Liver (tissue), 9 donors: Measurements from ENCODE around the gene SSRP1. TPM values are rescaled to one million over a fixed set of nuclear protein-coding genes. Genes with fewer than 3 reads are reported as not detected.
"Not testable (repeated sequence)": the region's sequence is repeated elsewhere in the genome, so short reads cannot be mapped to it uniquely, and the experiment has no call there.

Experiments
- DNase-seq: peaks from one replicate; pipeline ENCODE4 v3.0.0-alpha.2; 2017; ENCODE audit warnings: low spot score
- H3K27ac ChIP-seq, 2 donors: one replicate each; pipeline ENCODE4 v1.7.0; 2013; ENCODE audit warnings: inconsistent platforms in 2 of 2, low read length in 2 of 2, control low read depth in 1 of 2, low read depth in 1 of 2, mild to moderate bottlenecking in 1 of 2
- H3K27me3 ChIP-seq, 4 donors: one replicate each; pipeline versions ENCODE4 v1.6.1 to v1.7.0; 2013; ENCODE audit warnings: low read length in 3 of 4, inconsistent platforms in 1 of 4, mild to moderate bottlenecking in 1 of 4, moderate library complexity in 1 of 4; ENCODE audit not compliant: control insufficient read depth in 4 of 4, insufficient read depth in 4 of 4
- H3K36me3 ChIP-seq, 4 donors: one replicate each; pipeline versions ENCODE4 v1.6.1 to v1.7.0; 2013; ENCODE audit warnings: low read length in 3 of 4, mild to moderate bottlenecking in 3 of 4, low read depth in 1 of 4, moderate library complexity in 1 of 4; ENCODE audit not compliant: control insufficient read depth in 4 of 4, insufficient read depth in 3 of 4
- H3K4me1 ChIP-seq, 4 donors: one replicate each; pipeline versions ENCODE4 v1.6.1 to v1.7.0; 2013; ENCODE audit warnings: low read length in 3 of 4, mild to moderate bottlenecking in 3 of 4, moderate library complexity in 1 of 4; ENCODE audit not compliant: control insufficient read depth in 4 of 4, insufficient read depth in 4 of 4
- H3K4me3 ChIP-seq, 3 donors: one replicate each; pipeline versions ENCODE4 v1.6.1 to v1.7.0; 2013; ENCODE audit warnings: low read length in 3 of 3, control low read depth in 1 of 3, low read depth in 1 of 3, mild to moderate bottlenecking in 1 of 3
- H3K9ac ChIP-seq, 2 donors: one replicate each; pipeline ENCODE4 v1.7.0; 2013; ENCODE audit warnings: low read length in 2 of 2, mild to moderate bottlenecking in 2 of 2, moderate library complexity in 2 of 2, control low read depth in 1 of 2, low read depth in 1 of 2
- H3K9me3 ChIP-seq, 4 donors: one replicate each; pipeline versions ENCODE4 v1.6.1 to v1.7.0; 2013; ENCODE audit warnings: low read length in 3 of 4; ENCODE audit not compliant: control insufficient read depth in 4 of 4
- EGR1 ChIP-seq, 2 donors: IDR thresholded peaks; 2 replicates each; pipeline ENCODE4 v1.6.1; 2016 to 2018; ENCODE audit warnings: antibody characterized with exemption in 2 of 2, low read depth in 2 of 2
- FOXA1 ChIP-seq: IDR thresholded peaks from 2 replicates; pipeline ENCODE4 v1.6.1; 2016; ENCODE audit warnings: antibody characterized with exemption
- FOXA2 ChIP-seq: IDR thresholded peaks from 2 replicates; pipeline ENCODE4 v1.6.1; 2016; ENCODE audit warnings: antibody characterized with exemption
- GABPA ChIP-seq, 2 donors: IDR thresholded peaks in 1 of 2; conservative IDR thresholded peaks in 1 of 2; 2 replicates each; pipeline ENCODE4 v1.6.1; 2016; ENCODE audit warnings: antibody characterized with exemption in 2 of 2, mild to moderate bottlenecking in 1 of 2, moderate library complexity in 1 of 2
- HNF4A ChIP-seq, 2 donors: conservative IDR thresholded peaks; 2 replicates each; pipeline ENCODE4 v1.6.1; 2016; ENCODE audit warnings: antibody characterized with exemption in 2 of 2, mild to moderate bottlenecking in 2 of 2
- HNF4G ChIP-seq: IDR thresholded peaks from 2 replicates; pipeline ENCODE4 v1.6.1; 2016; ENCODE audit warnings: antibody characterized with exemption
- JUND ChIP-seq, 2 donors: IDR thresholded peaks; 2 replicates each; pipeline ENCODE4 v1.6.1; 2016; ENCODE audit warnings: antibody characterized with exemption in 2 of 2
- MAX ChIP-seq: IDR thresholded peaks from 2 replicates; pipeline ENCODE4 v1.6.1; 2016; ENCODE audit warnings: antibody characterized with exemption
- NR2F2 ChIP-seq: IDR thresholded peaks from 2 replicates; pipeline ENCODE4 v1.6.1; 2016; ENCODE audit warnings: antibody characterized with exemption
- RAD21 ChIP-seq, 2 donors: IDR thresholded peaks; 2 replicates each; pipeline ENCODE4 v1.6.1; 2016; ENCODE audit warnings: antibody characterized with exemption in 2 of 2, mild to moderate bottlenecking in 2 of 2
- SP1 ChIP-seq: IDR thresholded peaks from 2 replicates; pipeline ENCODE4 v1.6.1; 2018; ENCODE audit warnings: antibody characterized with exemption, mild to moderate bottlenecking
- TAF1 ChIP-seq: conservative IDR thresholded peaks from 2 replicates; pipeline ENCODE4 v1.6.1; 2016; ENCODE audit warnings: antibody characterized with exemption, mild to moderate bottlenecking
- YY1 ChIP-seq: IDR thresholded peaks from 2 replicates; pipeline ENCODE4 v1.6.1; 2016; ENCODE audit warnings: antibody characterized with exemption, mild to moderate bottlenecking
- WGBS: extraction: QIAGEN DNeasy Blood & Tissue Kit; methylation state at CpG from one replicate; pipeline ENCODE4 v1.1.7; 2013; 5-methylcytosine and 5-hydroxymethylcytosine counted together
- polyA plus RNA-seq, 2 donors: library from polyadenylated mRNA; stranded (reverse) in 1 of 2; unstranded in 1 of 2; fragments of 200-250 nt in 1 of 2; fragments of >200 nt in 1 of 2; fragmentation: Nextera tagmentation in 1 of 2; extraction: Ambion mirVana in 1 of 2; gene quantifications; one replicate each; pipeline versions ENCODE4 v1.2.1 to v1.2.3, GENCODE V29; 2013 to 2015
- total RNA-seq, 2 donors: library from RNA; depleted of rRNA; stranded (reverse); fragments of >200 nt; gene quantifications; one replicate each; pipeline ENCODE4 v1.2.3, GENCODE V29; 2014
- TF ChIP-seq, protein P1 (sequence below): IDR thresholded peaks from 2 replicates; pipeline ENCODE4 v1.6.1; 2016; ENCODE audit warnings: antibody characterized with exemption
- TF ChIP-seq, protein P2 (sequence below): fragments of 150-350 bp; IDR thresholded peaks from 2 replicates; pipeline ENCODE4 v1.5.1; 2017; ENCODE audit warnings: improper control_type of control experiment, low read depth, low read length; ENCODE audit not compliant: missing input control
- TF ChIP-seq, protein P3 (sequence below): IDR thresholded peaks from 2 replicates; pipeline ENCODE4 v1.6.1; 2016; ENCODE audit warnings: antibody characterized with exemption
- TF ChIP-seq, protein P4 (sequence below): IDR thresholded peaks from 2 replicates; pipeline ENCODE4 v1.6.1; 2016; ENCODE audit warnings: antibody characterized with exemption, mild to moderate bottlenecking
- donor health status: healthy.
- donor health status: healthy.
- donor health status: healthy.
- donor health status: healthy.
- donor health status: healthy.

Gene SSRP1
- total and polyA plus RNA-seq, 4 donors: 13.9 to 45.3 (median 28.4) TPM

DNA sequence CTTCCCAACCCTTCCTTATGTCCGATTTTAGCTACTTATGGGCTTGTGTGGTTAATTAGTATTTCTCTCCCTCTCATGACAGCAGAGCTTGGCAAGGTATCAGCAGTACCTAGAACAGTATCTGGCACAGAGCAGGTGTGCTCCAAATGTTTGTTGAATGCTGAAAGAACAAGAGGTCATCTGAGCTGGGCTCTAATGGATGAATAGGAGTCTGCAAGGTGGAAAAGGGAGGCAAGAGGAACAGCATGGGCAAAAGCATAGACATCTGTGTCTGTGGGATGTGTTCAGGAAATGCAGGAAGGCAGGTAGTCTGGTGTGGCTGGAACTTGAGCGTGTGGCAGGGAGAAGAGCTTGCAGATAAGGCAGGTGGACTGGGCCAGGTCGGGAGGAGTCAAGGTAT lies 26.2 kb upstream of the SSRP1 start:
- no peaks in the 10 kb centered on the region for H3K4me1 ChIP-seq
- TF ChIP-seq FOXA1 (no peak), YY1 (no peak), HNF4A (conservative IDR thresholded peaks at IDR 0.05) (no peak), FOXA2 (no peak), NR2F2 (no peak), HNF4G (no peak)
- TF ChIP-seq, protein P1, sequence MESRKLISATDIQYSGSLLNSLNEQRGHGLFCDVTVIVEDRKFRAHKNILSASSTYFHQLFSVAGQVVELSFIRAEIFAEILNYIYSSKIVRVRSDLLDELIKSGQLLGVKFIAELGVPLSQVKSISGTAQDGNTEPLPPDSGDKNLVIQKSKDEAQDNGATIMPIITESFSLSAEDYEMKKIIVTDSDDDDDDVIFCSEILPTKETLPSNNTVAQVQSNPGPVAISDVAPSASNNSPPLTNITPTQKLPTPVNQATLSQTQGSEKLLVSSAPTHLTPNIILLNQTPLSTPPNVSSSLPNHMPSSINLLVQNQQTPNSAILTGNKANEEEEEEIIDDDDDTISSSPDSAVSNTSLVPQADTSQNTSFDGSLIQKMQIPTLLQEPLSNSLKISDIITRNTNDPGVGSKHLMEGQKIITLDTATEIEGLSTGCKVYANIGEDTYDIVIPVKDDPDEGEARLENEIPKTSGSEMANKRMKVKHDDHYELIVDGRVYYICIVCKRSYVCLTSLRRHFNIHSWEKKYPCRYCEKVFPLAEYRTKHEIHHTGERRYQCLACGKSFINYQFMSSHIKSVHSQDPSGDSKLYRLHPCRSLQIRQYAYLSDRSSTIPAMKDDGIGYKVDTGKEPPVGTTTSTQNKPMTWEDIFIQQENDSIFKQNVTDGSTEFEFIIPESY: no peak
- TF ChIP-seq, protein P2, sequence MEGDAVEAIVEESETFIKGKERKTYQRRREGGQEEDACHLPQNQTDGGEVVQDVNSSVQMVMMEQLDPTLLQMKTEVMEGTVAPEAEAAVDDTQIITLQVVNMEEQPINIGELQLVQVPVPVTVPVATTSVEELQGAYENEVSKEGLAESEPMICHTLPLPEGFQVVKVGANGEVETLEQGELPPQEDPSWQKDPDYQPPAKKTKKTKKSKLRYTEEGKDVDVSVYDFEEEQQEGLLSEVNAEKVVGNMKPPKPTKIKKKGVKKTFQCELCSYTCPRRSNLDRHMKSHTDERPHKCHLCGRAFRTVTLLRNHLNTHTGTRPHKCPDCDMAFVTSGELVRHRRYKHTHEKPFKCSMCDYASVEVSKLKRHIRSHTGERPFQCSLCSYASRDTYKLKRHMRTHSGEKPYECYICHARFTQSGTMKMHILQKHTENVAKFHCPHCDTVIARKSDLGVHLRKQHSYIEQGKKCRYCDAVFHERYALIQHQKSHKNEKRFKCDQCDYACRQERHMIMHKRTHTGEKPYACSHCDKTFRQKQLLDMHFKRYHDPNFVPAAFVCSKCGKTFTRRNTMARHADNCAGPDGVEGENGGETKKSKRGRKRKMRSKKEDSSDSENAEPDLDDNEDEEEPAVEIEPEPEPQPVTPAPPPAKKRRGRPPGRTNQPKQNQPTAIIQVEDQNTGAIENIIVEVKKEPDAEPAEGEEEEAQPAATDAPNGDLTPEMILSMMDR: no peak
- TF ChIP-seq, protein P3, sequence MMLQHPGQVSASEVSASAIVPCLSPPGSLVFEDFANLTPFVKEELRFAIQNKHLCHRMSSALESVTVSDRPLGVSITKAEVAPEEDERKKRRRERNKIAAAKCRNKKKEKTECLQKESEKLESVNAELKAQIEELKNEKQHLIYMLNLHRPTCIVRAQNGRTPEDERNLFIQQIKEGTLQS: no peak
- DNase-seq: no peak
- no peak overlapping the region for H3K4me3 ChIP-seq
- H3K27ac ChIP-seq: no peak overlapping the region
- H3K9me3 ChIP-seq: no peaks in the 10 kb centered on the region
- 88% methylated on average over 3 of the region's 3 CpGs for WGBS
- H3K36me3 ChIP-seq: no peaks in the 10 kb centered on the region
- no peaks in the 10 kb centered on the region for H3K27me3 ChIP-seq
- no peak overlapping the region for H3K9ac ChIP-seq

GRCh38 chr11:57361420-57361819 lies 25.7 kb upstream of the SSRP1 start:
- not testable (repeated sequence) for H3K9ac ChIP-seq, H3K27me3 ChIP-seq, H3K27ac ChIP-seq, H3K9me3 ChIP-seq, H3K4me3 ChIP-seq, H3K4me1 ChIP-seq, H3K36me3 ChIP-seq, DNase-seq

GRCh38 chr11:57360991-57361390 lies 25.3 kb upstream of the SSRP1 start:
- H3K4me1 ChIP-seq: peaks cover 0 to 8% (median 2%) of the 10 kb centered on the region in 4 donors
- no peak overlapping the region for H3K4me3 ChIP-seq
- no peak overlapping the region for H3K27ac ChIP-seq
- DNase-seq: no peak
- H3K9ac ChIP-seq: no peak overlapping the region
- no peaks in the 10 kb centered on the region for H3K27me3 ChIP-seq
- WGBS: 96% methylated on average over 8 of the region's 8 CpGs
- no peaks in the 10 kb centered on the region for H3K36me3 ChIP-seq
- H3K9me3 ChIP-seq: no peaks in the 10 kb centered on the region
- TF ChIP-seq GABPA (IDR thresholded peaks at IDR 0.05 in 1 of 2, conservative IDR thresholded peaks at IDR 0.05 in 1 of 2) (no peak), SP1 (no peak), JUND (IDR thresholded peaks at IDR 0.05) (no peak), TAF1 (no peak), MAX (no peak), EGR1 (IDR thresholded peaks at IDR 0.05; ENCODE audit: low read depth in 2 of 2) (no peak), FOXA1 (no peak), YY1 (no peak), HNF4G (no peak), NR2F2 (no peak), HNF4A (conservative IDR thresholded peaks at IDR 0.05) (no peak), RAD21 (IDR thresholded peaks at IDR 0.05) (no peak)
- TF ChIP-seq, protein P3: no peak
- TF ChIP-seq, protein P4, sequence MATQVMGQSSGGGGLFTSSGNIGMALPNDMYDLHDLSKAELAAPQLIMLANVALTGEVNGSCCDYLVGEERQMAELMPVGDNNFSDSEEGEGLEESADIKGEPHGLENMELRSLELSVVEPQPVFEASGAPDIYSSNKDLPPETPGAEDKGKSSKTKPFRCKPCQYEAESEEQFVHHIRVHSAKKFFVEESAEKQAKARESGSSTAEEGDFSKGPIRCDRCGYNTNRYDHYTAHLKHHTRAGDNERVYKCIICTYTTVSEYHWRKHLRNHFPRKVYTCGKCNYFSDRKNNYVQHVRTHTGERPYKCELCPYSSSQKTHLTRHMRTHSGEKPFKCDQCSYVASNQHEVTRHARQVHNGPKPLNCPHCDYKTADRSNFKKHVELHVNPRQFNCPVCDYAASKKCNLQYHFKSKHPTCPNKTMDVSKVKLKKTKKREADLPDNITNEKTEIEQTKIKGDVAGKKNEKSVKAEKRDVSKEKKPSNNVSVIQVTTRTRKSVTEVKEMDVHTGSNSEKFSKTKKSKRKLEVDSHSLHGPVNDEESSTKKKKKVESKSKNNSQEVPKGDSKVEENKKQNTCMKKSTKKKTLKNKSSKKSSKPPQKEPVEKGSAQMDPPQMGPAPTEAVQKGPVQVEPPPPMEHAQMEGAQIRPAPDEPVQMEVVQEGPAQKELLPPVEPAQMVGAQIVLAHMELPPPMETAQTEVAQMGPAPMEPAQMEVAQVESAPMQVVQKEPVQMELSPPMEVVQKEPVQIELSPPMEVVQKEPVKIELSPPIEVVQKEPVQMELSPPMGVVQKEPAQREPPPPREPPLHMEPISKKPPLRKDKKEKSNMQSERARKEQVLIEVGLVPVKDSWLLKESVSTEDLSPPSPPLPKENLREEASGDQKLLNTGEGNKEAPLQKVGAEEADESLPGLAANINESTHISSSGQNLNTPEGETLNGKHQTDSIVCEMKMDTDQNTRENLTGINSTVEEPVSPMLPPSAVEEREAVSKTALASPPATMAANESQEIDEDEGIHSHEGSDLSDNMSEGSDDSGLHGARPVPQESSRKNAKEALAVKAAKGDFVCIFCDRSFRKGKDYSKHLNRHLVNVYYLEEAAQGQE: no peak
- TF ChIP-seq, protein P2: no peak
